Natural killer cell (primary cell): ENCODE results near the gene BBLN. TPM values are rescaled to one million over a fixed set of nuclear protein-coding genes. Genes with fewer than 3 reads are reported as not detected.
A peak's percentile ranks its signal among the peaks of the same experiment; 100 is the strongest.

Experiments
- ATAC-seq, 3 donors: fragments of 150-1000 bp in 2 of 3; fragments of 200-7000 bp in 1 of 3; cut with Tn5 transposase; 1 replicate in 1 of 3; 2 replicates in 2 of 3; pipeline ENCODE4 v1.10.0; 2021; ENCODE audit warnings: mild to moderate bottlenecking in 2 of 3, moderate library complexity in 2 of 3
- DNase-seq, 2 donors: peaks; one replicate each; pipeline versions ENCODE4 v3.0.0 to v3.0.0-alpha.2; 2013 to 2021; ENCODE audit warnings: mixed read lengths in 1 of 2
- H3K27ac ChIP-seq: one replicate; pipeline ENCODE4 v1.5.1; 2013; ENCODE audit warnings: mild to moderate bottlenecking, low read length
- H3K27me3 ChIP-seq: one replicate; pipeline ENCODE4 v1.6.1; 2013; ENCODE audit warnings: low read length; ENCODE audit not compliant: control insufficient read depth, insufficient read depth
- H3K36me3 ChIP-seq: one replicate; pipeline ENCODE4 v1.6.1; 2013; ENCODE audit warnings: low read length; ENCODE audit not compliant: control insufficient read depth, insufficient read depth
- H3K4me1 ChIP-seq: one replicate; pipeline ENCODE4 v1.6.1; 2013; ENCODE audit warnings: low read length; ENCODE audit not compliant: control insufficient read depth, insufficient read depth
- H3K4me3 ChIP-seq: one replicate; pipeline ENCODE4 v1.5.1; 2013; ENCODE audit warnings: low read length
- H3K9me3 ChIP-seq: one replicate; pipeline ENCODE4 v1.6.1; 2013; ENCODE audit warnings: low read length; ENCODE audit not compliant: control insufficient read depth, insufficient read depth
- H3K27ac Mint-ChIP-seq, 2 donors: one replicate each; pipeline ENCODE4 v1.8.0; 2022; ENCODE audit warnings: mild to moderate bottlenecking in 2 of 2, mixed read lengths in 2 of 2, moderate library complexity in 1 of 2
- H3K27me3 Mint-ChIP-seq, 2 donors: one replicate each; pipeline ENCODE4 v1.8.0; 2022; ENCODE audit warnings: low read depth in 2 of 2, mixed read lengths in 2 of 2
- H3K36me3 Mint-ChIP-seq: one replicate; pipeline ENCODE4 v1.8.0; 2022; ENCODE audit warnings: mixed read lengths
- H3K4me1 Mint-ChIP-seq, 2 donors: one replicate each; pipeline ENCODE4 v1.8.0; 2022; ENCODE audit warnings: mixed read lengths in 2 of 2
- H3K4me3 Mint-ChIP-seq: one replicate; pipeline ENCODE4 v1.8.0; 2022; ENCODE audit warnings: mild to moderate bottlenecking, moderate library complexity, mixed read lengths
- H3K9me3 Mint-ChIP-seq, 2 donors: one replicate each; pipeline ENCODE4 v1.8.0; 2022; ENCODE audit warnings: mixed read lengths in 2 of 2
- WGBS: methylation state at CpG from one replicate; pipeline ENCODE4 v1.1.7; 2013; ENCODE audit warnings: missing lambda C conversion rate; ENCODE audit not compliant: insufficient coverage; 5-methylcytosine and 5-hydroxymethylcytosine counted together
- intact Hi-C: fragments of 100-400 bp; cut with micrococcal nuclease; formaldehyde crosslinking; loops from one replicate; pipeline ENCODE4 v1.14.2; 2022
- total RNA-seq, 4 donors: library from RNA; stranded (reverse); fragments of 120-200 nt in 1 of 4; gene quantifications; one replicate each; pipeline versions ENCODE4 v1.2.3 to v1.2.4, GENCODE V29; 2013 to 2022
- TF ChIP-seq, protein P1 (sequence below): fragments of 200-600 bp; IDR thresholded peaks from one replicate; pipeline ENCODE4 v1.8.0; 2022; ENCODE audit warnings: antibody characterized with exemption

Gene BBLN
- total RNA-seq, 3 donors from 2014 or later (not counting 1 experiment from before 2014, with no cell fraction given): 61.8 to 74.0 (median 69.3) TPM

- WGBS: 52% methylated on average over 11 of the region's 11 CpGs
- Mint-ChIP-seq H3K27ac (no peak overlapping the region), H3K4me3 (no peak overlapping the region), H3K4me1 (peaks cover 0 to 6% of the 10 kb centered on the region in 2 donors), H3K9me3 (no peaks in the 10 kb centered on the region), H3K27me3 (no peaks in the 10 kb centered on the region), H3K36me3 (no peaks in the 10 kb centered on the region)
- H3K4me3 ChIP-seq: no peak overlapping the region
- no peaks in the 10 kb centered on the region for H3K27me3 ChIP-seq
- H3K9me3 ChIP-seq: no peaks in the 10 kb centered on the region
- H3K36me3 ChIP-seq: no peaks in the 10 kb centered on the region
- no peaks in the 10 kb centered on the region for H3K4me1 ChIP-seq
- no peak for DNase-seq
- TF ChIP-seq, protein P1, sequence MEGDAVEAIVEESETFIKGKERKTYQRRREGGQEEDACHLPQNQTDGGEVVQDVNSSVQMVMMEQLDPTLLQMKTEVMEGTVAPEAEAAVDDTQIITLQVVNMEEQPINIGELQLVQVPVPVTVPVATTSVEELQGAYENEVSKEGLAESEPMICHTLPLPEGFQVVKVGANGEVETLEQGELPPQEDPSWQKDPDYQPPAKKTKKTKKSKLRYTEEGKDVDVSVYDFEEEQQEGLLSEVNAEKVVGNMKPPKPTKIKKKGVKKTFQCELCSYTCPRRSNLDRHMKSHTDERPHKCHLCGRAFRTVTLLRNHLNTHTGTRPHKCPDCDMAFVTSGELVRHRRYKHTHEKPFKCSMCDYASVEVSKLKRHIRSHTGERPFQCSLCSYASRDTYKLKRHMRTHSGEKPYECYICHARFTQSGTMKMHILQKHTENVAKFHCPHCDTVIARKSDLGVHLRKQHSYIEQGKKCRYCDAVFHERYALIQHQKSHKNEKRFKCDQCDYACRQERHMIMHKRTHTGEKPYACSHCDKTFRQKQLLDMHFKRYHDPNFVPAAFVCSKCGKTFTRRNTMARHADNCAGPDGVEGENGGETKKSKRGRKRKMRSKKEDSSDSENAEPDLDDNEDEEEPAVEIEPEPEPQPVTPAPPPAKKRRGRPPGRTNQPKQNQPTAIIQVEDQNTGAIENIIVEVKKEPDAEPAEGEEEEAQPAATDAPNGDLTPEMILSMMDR: no peak
- intact Hi-C loops: no loop called here
- H3K27ac ChIP-seq: no peak overlapping the region
- no peak for ATAC-seq
These were observed 10.0 kb upstream of the BBLN start for GRCh38 chr9:128149951-128150593.

- Mint-ChIP-seq H3K27me3 (no peaks in the 10 kb centered on the region), H3K9me3 (no peaks in the 10 kb centered on the region), H3K36me3 (no peaks in the 10 kb centered on the region), H3K4me1 (peaks cover 0 to 6% of the 10 kb centered on the region in 2 donors), H3K4me3 (no peak overlapping the region), H3K27ac (peak overlapping the region in 1 of 2 donors; percentile 31)
- H3K27ac ChIP-seq: no peak overlapping the region
- H3K36me3 ChIP-seq: no peaks in the 10 kb centered on the region
- intact Hi-C loops: no loop called here
- H3K9me3 ChIP-seq: no peaks in the 10 kb centered on the region
- H3K4me3 ChIP-seq: no peak overlapping the region
- H3K27me3 ChIP-seq: no peaks in the 10 kb centered on the region
- WGBS: 86% methylated on average over 19 of the region's 19 CpGs
- DNase-seq (peak in 1 of 2 donors; percentile 39), ATAC-seq (peak in 1 of 3 donors; percentile 28)
- TF ChIP-seq, protein P1: no peak
- H3K4me1 ChIP-seq: no peaks in the 10 kb centered on the region
These were observed 9.3 kb upstream of the BBLN start for GRCh38 chr9:128150594-128151308.

GRCh38 chr9:128151309-128152132 lies 8.5 kb upstream of the BBLN start:
- H3K9me3 ChIP-seq: no peaks in the 10 kb centered on the region
- H3K4me3 Mint-ChIP-seq: no peak overlapping the region
- intact Hi-C loops: no loop called here
- WGBS: 86% methylated on average over 16 of the region's 18 CpGs
- no peaks in the 10 kb centered on the region for H3K36me3 ChIP-seq
- TF ChIP-seq, protein P1: no peak
- no peak overlapping the region for H3K27ac ChIP-seq
- no peak overlapping the region for H3K4me3 ChIP-seq
- no peaks in the 10 kb centered on the region for H3K27me3 ChIP-seq
- H3K27ac Mint-ChIP-seq: peak overlapping the region in 1 of 2 donors; percentile 31
- no peaks in the 10 kb centered on the region for H3K36me3 Mint-ChIP-seq
- H3K4me1 Mint-ChIP-seq: peaks cover 0 to 6% of the 10 kb centered on the region in 2 donors
- no peaks in the 10 kb centered on the region for H3K4me1 ChIP-seq
- no peak for ATAC-seq
- H3K9me3 Mint-ChIP-seq: no peaks in the 10 kb centered on the region
- no peak for DNase-seq
- no peaks in the 10 kb centered on the region for H3K27me3 Mint-ChIP-seq
